ENCODE data around the gene ACTR2.

Gene ACTR2

GRCh38 chr2:65276609-65277008, 49.0 kb downstream of the ACTR2 start:
- TF ChIP-seq CTCF (IDR thresholded peaks at IDR 0.05; ENCODE audit: low read depth, low read length), result no peak
- no peak for DNase-seq (ENCODE audit: low read depth in 2 of 2)
- no peak overlapping the region for H3K4me3 ChIP-seq (replicated peaks in 1 of 2; ENCODE audit: low read depth in 2 of 2, low read length in 2 of 2)

GRCh38 chr2:65277118-65277517, 49.5 kb downstream of the ACTR2 start:
- no peak overlapping the region for H3K4me3 ChIP-seq (replicated peaks in 1 of 2; ENCODE audit: low read depth in 2 of 2, low read length in 2 of 2)
- TF ChIP-seq CTCF (IDR thresholded peaks at IDR 0.05; ENCODE audit: low read depth, low read length), result no peak
- no peak for DNase-seq (ENCODE audit: low read depth in 2 of 2)

GRCh38 chr2:65277791-65278483, 50.3 kb downstream of the ACTR2 start:
- TF ChIP-seq CTCF (IDR thresholded peaks at IDR 0.05; ENCODE audit: low read depth, low read length), result peak; percentile 6
- no peak overlapping the region for H3K4me3 ChIP-seq (replicated peaks in 1 of 2; ENCODE audit: low read depth in 2 of 2, low read length in 2 of 2)
- DNase-seq (ENCODE audit: low read depth in 2 of 2), result peak in 1 of 2 donors; percentile 48

- H3K4me3 ChIP-seq (replicated peaks in 1 of 2; ENCODE audit: low read depth in 2 of 2, low read length in 2 of 2), result no peak overlapping the region
- TF ChIP-seq CTCF (IDR thresholded peaks at IDR 0.05; ENCODE audit: low read depth, low read length), result no peak
- DNase-seq (ENCODE audit: low read depth in 2 of 2), result peak; percentile 52 to 65
Observed at GRCh38 chr2:65278531-65278981, 50.9 kb downstream of the ACTR2 start.

GRCh38 chr2:65279756-65280155, 52.1 kb downstream of the ACTR2 start:
- no peak for DNase-seq (ENCODE audit: low read depth in 2 of 2)
- H3K4me3 ChIP-seq (replicated peaks in 1 of 2; ENCODE audit: low read depth in 2 of 2, low read length in 2 of 2), result no peak overlapping the region
- no peak for TF ChIP-seq CTCF (IDR thresholded peaks at IDR 0.05; ENCODE audit: low read depth, low read length)

GRCh38 chr2:65281627-65282351, 54.2 kb downstream of the ACTR2 start:
- DNase-seq (ENCODE audit: low read depth in 2 of 2), result peak; percentile 61 to 62
- no peak for TF ChIP-seq CTCF (IDR thresholded peaks at IDR 0.05; ENCODE audit: low read depth, low read length)
- H3K4me3 ChIP-seq (replicated peaks in 1 of 2; ENCODE audit: low read depth in 2 of 2, low read length in 2 of 2), result no peak overlapping the region
